Activated CD8-positive, alpha-beta T cell treated with anti-CD3 and anti-CD28 coated beads for 36 hours (primary cell): ENCODE measurements around the gene GATAD2A. TPM values are rescaled to one million over a fixed set of nuclear protein-coding genes. Genes with fewer than 3 reads are reported as not detected.

ENCODE experiments used
- ATAC-seq: fragments of 200-7000 bp; cut with Tn5 transposase; one replicate; pipeline ENCODE4 v1.10.0; 2021; ENCODE audit warnings: mild to moderate bottlenecking, moderate library complexity
- CTCF ChIA-PET: fragments of 350-600 bp; sonication (Branson Sonifier 250); formaldehyde crosslinking; loops from one replicate; lab custom pipeline; 2021; ENCODE audit warnings: antibody characterized with exemption; lab: Charles Lee
- POLR2A ChIA-PET: fragments of 350-600 bp; sonication (Branson Sonifier 250); formaldehyde crosslinking; loops from one replicate; lab custom pipeline; 2021; ENCODE audit warnings: antibody characterized with exemption; lab: Charles Lee
- DNase-seq: peaks from one replicate; pipeline ENCODE4 v3.0.0-alpha.2; 2020
- H3K27ac Mint-ChIP-seq: one replicate; pipeline ENCODE4 v1.8.0; 2021; ENCODE audit warnings: mild to moderate bottlenecking, mixed read lengths
- H3K27me3 Mint-ChIP-seq: one replicate; pipeline ENCODE4 v1.8.0; 2021; ENCODE audit warnings: mixed read lengths
- H3K36me3 Mint-ChIP-seq: one replicate; pipeline ENCODE4 v1.8.0; 2021; ENCODE audit warnings: low read depth, mixed read lengths
- H3K4me1 Mint-ChIP-seq: one replicate; pipeline ENCODE4 v1.8.0; 2021; ENCODE audit warnings: low read depth, mixed read lengths
- H3K4me3 Mint-ChIP-seq: one replicate; pipeline ENCODE4 v1.8.0; 2021; ENCODE audit warnings: mild to moderate bottlenecking, moderate library complexity, mixed read lengths
- H3K9me3 Mint-ChIP-seq: one replicate; pipeline ENCODE4 v1.8.0; 2021; ENCODE audit warnings: mixed read lengths
- CTCF ChIP-seq: fragments of 200-600 bp; IDR thresholded peaks from one replicate; pipeline ENCODE4 v1.8.0; 2022; ENCODE audit warnings: antibody characterized with exemption, mild to moderate bottlenecking
- intact Hi-C: fragments of 100-400 bp; cut with micrococcal nuclease; formaldehyde crosslinking; loops from one replicate; pipeline ENCODE4 v1.10.0; 2022
- total RNA-seq, 2 experiments: library from RNA; stranded (reverse); gene quantifications; one replicate each; pipeline ENCODE4 v1.2.3, GENCODE V29; 2021

The GATAD2A gene
- total RNA-seq, 2 experiments from 2014 or later = 132 to 136 TPM

- Mint-ChIP-seq H3K4me3 (no peak overlapping the region), H3K27me3 (no peaks in the 10 kb centered on the region), H3K4me1 (peaks cover 14% of the 10 kb centered on the region), H3K27ac (no peak overlapping the region), H3K9me3 (no peaks in the 10 kb centered on the region), H3K36me3 (no peaks in the 10 kb centered on the region)
- ATAC-seq (no peak), DNase-seq (no peak)
- TF ChIP-seq CTCF = no peak
- POLR2A ChIA-PET = no interaction called here
- intact Hi-C loops = no loop called here
- CTCF ChIA-PET = interaction anchor here (0.7 to 2.7 kb wide), 3 partner anchors 9 to 60 kb away, joined by 3 to 15 read pairs (median 3); no protein-coding TSS in a partner anchor
These were observed 139.6 kb downstream of the GATAD2A start for GRCh38 chr19:19544954-19545591.

GRCh38 chr19:19545707-19546106 is 140.2 kb downstream of the GATAD2A start:
- H3K9me3 Mint-ChIP-seq = no peaks in the 10 kb centered on the region
- H3K36me3 Mint-ChIP-seq = no peaks in the 10 kb centered on the region
- POLR2A ChIA-PET = no interaction called here
- intact Hi-C loops = no loop called here
- DNase-seq (no peak), ATAC-seq (no peak)
- H3K4me1 Mint-ChIP-seq = peaks cover 11% of the 10 kb centered on the region
- CTCF ChIA-PET = interaction anchor here (0.9 to 3.9 kb wide), 2 partner anchors 9 to 13 kb away, joined by 3 to 18 read pairs; no protein-coding TSS in a partner anchor
- no peak for TF ChIP-seq CTCF
- H3K27ac Mint-ChIP-seq = no peak overlapping the region
- no peaks in the 10 kb centered on the region for H3K27me3 Mint-ChIP-seq
- H3K4me3 Mint-ChIP-seq = no peak overlapping the region

- Mint-ChIP-seq H3K27me3 (no peaks in the 10 kb centered on the region), H3K9me3 (peaks cover 2% of the 10 kb centered on the region), H3K4me1 (peaks cover 5% of the 10 kb centered on the region), H3K4me3 (no peak overlapping the region), H3K36me3 (no peaks in the 10 kb centered on the region), H3K27ac (no peak overlapping the region)
- TF ChIP-seq CTCF = no peak
- DNase-seq (no peak), ATAC-seq (no peak)
- ChIA-PET POLR2A (no interaction called here), CTCF (interaction anchor here (0.7 to 3.9 kb wide), 2 partner anchors 8 to 14 kb away, joined by 3 to 18 read pairs; no protein-coding TSS in a partner anchor)
- intact Hi-C loops = no loop called here
These were observed 141.3 kb downstream of the GATAD2A start for GRCh38 chr19:19546751-19547162.

- DNase-seq (no peak), ATAC-seq (no peak)
- no peaks in the 10 kb centered on the region for H3K4me1 Mint-ChIP-seq
- intact Hi-C loops = no loop called here
- POLR2A ChIA-PET = interaction anchor here (0.9 to 1.3 kb wide), 3 partner anchors 15 to 104 kb away, joined by 3 read pairs; no protein-coding TSS in a partner anchor
- no peaks in the 10 kb centered on the region for H3K36me3 Mint-ChIP-seq
- no peak overlapping the region for H3K4me3 Mint-ChIP-seq
- H3K27me3 Mint-ChIP-seq = no peaks in the 10 kb centered on the region
- peaks cover 2% of the 10 kb centered on the region for H3K9me3 Mint-ChIP-seq
- TF ChIP-seq CTCF = no peak
- CTCF ChIA-PET = interaction anchor here (3.9 kb wide), 1 partner anchor 16 kb away, joined by 18 read pairs; no protein-coding TSS in a partner anchor
- H3K27ac Mint-ChIP-seq = no peak overlapping the region
These were observed 142.3 kb downstream of the GATAD2A start for GRCh38 chr19:19547674-19548336.
